ENCODE measurements around the gene PMEPA1.

The PMEPA1 gene

DNA sequence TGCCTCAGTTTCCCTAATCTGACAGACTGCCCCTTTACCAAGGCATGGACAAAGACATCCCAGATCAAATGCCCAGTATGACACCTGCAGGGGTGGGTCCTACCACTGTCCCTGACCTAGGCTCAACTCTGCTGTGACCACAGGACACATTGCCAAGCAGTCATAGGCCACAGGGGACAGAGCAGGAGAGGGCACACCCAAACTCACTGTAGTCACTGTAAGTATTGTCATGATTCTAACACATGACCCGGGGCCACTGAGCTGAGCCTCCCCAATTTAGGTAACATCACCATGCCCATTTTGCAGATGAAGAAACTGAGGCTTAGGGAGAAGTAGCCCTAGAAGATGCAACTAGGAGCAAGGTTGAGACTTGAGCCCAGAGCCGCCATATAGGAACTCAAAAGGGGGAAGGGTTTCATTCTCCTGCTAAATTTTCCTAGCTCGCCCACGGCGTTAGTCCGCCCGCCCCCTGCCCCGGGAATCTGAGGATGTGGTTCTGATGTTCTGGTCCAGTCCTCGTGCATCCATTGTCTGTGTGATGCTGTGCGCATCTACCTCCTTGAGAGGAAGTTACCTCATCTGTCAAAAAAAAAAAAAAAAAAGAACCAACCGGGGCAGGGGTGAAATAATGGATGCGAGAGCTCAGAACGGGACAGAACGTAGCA, 44.8 kb downstream of the PMEPA1 start:
- in situ Hi-C loops (cut with MboI; ENCODE audit: low sequenced_read_pairs): no loop called here

DNA sequence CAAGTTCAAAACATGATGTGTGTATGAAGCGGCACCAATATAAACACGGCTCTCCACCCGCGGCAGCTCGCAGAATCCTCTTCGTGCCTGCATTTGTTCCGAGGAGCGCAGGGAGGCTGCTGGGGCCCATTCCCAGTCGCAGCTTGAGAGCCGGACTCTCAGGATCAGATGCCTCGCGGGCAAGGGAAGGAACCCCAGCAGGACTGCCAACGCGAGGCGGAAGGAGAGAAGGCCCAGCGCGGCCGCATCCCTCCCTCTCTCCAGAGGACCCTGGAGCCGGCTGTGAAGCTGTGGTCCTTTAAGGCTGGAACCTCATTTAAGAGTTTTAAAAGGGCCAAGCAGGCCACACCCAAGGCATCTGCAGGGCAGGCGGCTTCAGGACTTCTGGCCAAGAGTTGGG, 45.3 kb downstream of the PMEPA1 start:
- in situ Hi-C loops (cut with MboI; ENCODE audit: low sequenced_read_pairs): no loop called here

DNA sequence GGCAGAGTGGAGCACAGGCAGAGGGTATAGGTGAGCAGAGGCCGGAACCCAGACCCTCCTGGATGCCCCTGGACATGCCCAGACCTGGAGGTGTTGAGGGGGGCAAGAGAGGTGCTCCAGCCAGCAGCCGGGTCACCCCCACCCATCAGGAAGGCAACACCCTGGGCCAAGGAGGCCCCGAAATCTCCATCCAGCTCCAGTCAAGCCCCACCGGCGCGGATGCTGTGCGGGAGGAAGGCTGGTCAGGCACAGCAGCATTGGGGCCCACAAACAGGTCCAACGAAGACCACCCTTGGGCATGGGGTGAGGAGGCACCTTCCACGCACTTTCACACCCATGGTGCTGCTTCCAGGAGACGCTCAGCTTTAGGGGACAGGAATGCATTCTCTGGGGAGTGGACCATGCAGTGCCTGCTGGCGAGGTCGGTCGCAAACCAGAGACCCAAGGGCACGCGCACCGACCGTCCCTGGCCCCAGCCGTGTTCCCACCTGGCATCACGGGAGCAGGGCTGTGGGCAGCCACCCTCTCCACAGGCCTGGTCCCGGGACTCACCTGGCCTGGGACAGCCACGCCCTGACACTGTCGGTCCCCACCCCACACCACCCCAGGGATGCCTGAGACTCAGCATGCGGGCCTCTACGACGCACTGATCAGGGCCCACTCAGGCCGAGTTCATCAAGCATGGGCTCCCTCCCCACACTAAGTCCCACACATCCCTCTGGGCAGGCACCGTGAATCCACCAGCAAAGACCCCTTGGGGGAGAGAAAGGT, 45.9 kb downstream of the PMEPA1 start:
- in situ Hi-C loops (cut with MboI; ENCODE audit: low sequenced_read_pairs): no loop called here

DNA sequence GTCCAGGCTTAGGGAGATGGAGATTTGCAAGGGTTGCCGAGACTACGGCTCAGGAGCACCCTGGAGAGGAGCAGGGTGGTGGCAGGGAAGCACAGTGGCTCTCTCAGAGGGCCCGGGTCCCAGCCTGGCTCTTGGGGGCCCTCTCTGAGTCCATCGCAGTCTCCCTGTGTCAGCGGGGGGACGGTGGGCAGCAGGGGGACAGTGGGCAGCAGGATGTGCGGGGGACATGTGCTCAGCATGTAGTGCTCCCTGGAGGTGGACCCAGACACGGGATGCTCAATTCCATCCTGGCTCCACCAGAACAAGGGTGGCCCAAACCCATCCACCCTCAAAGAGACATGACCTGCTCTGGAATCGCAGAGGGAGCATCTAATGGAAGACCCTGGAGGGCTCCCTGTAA, 46.6 kb downstream of the PMEPA1 start:
- in situ Hi-C loops (cut with MboI; ENCODE audit: low sequenced_read_pairs): no loop called here

DNA sequence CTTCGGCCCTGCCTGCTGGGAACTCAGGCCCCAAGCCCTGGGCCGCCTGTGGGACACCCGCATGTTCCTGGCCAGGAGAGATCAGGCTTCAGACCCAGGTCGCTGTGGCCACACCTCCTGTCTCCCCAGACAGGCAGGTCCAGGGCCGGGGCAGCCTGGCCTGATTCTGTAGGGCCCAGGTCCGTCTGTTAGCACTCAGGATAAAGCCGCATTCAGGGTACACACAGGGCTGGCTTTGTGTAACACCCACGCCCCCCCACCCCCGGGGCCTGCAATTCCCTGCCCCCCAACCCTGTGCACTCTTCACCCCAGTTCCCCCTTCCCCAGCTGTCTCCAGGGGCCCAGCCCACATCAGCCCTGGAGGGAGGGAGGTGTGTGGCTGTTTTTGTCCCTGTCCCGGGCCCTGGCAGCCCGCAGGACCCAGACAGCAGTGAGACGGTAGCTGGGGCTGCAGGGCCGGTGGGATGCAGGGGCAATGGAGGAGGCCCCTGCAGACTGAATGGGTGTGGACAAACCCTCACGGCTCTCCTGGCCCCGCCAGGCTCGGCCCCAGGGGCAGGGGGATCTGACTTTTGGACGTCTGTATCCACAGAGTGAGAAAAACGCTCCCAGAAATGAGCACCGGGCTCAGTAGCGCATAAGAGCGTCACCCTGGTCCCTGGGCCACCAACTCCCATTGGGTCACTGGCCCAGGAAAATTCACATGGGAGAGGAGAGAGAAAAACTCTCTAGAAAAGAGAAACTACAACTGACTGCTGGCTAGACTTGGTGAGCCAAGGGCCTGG, 47.2 kb downstream of the PMEPA1 start:
- in situ Hi-C loops (cut with MboI; ENCODE audit: low sequenced_read_pairs): no loop called here

DNA sequence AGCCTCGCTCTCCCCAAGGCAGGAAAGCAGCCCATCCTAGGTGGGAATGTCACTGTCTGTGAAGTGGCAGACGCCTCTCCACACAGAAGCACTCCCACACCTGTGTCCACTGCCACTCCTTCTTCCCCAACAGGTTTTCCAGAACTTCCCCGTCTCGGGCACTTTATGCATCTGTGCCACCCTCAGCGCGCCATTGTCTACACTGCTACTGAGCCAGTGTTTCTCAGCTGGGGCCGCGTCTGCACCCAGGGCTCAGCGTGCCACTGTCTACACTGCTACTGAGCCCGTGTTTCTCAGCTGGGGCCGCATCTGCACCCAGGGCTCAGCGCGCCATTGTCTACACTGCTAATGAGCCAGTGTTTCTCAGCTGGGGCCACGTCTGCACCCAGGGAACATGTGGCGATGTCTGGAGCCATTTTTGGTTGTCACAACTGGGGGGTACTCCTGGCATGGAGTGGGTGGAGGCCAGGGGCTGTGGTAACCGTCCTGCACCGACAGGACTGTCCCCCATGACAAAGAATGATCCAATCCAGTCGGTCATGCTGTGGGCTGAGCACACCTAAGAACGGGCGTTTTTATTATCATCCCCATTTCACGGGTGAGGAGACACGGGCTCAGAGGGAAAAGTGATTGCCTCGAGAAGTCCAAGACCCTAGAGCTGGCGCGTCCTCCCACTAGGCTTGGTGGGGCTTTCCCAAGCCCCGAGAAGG, 47.9 kb downstream of the PMEPA1 start:
- in situ Hi-C loops (cut with MboI; ENCODE audit: low sequenced_read_pairs): no loop called here

DNA sequence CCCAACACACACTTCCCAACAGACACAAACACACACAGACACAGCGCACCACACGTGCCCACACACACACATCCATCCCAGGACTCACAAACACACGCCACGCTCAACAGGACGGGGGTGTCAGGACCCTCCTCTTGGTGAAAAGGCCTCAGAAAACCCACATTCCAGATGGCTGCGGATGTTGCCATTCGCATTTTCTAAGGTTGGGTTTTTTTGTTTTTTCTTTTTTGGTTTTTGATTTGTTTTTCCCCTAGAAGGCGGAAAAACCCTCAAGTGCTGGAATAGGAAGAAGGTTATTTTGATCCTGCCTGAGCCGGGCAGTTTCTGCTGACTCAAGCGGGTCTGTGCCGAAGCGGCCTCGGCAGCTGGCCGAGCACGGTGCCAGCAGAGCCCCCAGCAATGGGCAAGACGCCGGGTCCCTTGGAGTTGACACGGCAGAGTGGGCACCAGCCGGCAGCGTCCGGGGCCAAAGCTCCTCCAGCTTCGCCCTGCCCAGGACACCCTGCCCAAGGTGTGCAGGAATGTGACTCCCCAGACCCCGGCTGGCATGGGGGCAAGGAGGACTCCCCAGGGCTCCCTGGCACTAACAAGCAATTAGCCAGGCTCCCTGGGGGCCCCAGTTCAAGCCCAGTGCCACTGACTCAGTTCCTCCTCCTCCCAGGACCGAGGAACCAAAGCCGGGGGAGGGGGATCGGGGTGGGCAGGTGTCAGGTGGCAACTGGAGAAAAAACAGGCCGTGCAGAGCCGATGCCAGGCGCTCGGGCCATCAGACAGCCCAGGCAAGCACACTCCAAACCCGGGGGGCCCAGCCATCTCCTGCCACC, 48.7 kb downstream of the PMEPA1 start:
- in situ Hi-C loops (cut with MboI; ENCODE audit: low sequenced_read_pairs): no loop called here

DNA sequence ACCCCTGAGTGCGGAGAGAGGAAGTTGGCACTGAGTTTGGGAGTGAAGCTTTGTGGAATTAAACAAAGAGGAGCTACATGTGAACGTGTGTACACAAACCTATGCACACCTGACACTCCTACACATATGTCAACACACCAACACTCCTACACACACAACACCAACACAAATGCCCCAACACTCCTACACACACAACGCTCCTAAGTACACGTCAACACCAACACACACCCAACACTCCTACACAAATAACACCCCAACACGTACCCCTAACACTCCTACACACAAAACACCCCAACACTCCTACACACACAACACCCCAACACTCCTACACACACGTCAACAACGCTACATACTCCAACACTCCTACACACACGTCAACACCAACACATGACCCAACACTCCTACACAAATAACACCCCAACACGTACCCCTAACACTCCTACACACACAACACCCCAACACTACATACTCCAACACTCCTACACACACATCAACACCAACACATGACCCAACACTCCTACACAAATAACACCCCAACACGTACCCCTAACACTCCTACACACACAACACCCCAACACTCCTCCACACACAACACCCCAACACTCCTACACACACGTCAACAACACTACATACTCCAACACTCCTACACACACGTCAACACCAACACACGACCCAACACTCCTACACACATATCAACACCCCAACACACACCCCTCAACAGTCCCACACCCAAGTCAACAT, 49.5 kb downstream of the PMEPA1 start:
- in situ Hi-C loops (cut with MboI; ENCODE audit: low sequenced_read_pairs): no loop called here

DNA sequence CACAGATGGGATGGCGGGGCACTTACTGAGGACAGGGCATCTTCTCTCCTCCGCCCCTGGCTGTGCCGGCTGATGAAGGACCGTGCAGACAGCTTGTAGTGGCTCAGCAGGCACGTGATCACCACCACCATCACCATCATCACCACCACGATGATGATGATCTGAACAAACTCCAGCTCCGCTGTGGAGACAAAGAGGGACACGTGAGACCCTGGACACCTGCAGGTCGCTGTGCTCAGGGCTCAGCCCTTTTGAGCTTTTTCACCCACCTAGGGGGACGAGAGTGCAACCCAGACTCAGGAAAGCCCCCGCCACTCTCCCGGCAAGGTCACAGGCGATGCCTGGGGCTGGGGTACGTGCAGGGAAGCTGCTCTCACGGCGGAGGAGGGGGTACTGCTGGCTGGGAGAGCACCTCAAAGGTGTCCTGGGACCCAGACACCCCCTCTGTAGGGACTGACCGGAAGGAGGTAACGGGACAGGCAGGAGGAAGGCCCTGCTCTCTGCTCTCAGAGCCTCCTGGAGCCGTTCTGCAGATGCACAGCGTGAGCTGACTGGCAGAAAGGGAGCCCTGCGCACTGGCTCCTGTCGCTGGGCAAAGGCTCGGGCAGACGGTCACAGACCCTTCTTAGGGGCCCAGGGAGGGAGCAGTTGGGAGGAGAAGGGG, 50.2 kb downstream of the PMEPA1 start:
- in situ Hi-C loops (cut with MboI; ENCODE audit: low sequenced_read_pairs): no loop called here

DNA sequence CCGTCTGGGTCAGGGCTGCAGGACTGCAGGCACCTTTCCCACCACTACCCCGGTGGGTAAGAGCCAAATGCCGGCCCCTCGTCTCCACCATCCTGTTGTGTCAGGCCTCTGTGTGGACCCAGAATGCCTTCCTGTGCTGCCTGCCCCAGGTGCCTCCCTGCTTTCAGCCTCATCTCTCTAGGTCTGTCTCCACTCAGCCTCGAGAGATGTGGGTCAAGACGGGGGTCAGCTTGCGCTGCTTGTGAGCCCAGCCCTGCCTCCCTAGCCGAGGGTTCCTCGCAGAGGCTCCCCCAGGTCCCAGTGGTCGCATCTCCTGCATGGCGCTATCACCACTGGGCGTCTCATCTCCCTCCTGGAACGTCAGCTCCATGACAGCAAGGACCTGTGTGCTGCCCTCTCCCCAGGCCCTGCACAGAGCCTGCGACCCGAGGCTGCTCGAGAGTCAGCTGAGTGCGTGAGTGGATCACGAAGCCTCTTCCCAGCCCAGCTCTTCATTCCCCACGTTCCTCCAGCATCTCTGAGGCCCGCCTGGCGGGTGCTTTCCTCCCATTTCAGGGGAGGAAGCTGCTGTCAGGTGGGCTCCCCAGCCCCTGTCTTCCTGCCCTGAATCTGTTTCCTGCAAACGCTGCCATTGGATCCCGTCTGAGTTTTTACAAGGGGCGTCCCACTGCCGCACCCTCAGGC, 50.8 kb downstream of the PMEPA1 start:
- in situ Hi-C loops (cut with MboI; ENCODE audit: low sequenced_read_pairs): no loop called here

DNA sequence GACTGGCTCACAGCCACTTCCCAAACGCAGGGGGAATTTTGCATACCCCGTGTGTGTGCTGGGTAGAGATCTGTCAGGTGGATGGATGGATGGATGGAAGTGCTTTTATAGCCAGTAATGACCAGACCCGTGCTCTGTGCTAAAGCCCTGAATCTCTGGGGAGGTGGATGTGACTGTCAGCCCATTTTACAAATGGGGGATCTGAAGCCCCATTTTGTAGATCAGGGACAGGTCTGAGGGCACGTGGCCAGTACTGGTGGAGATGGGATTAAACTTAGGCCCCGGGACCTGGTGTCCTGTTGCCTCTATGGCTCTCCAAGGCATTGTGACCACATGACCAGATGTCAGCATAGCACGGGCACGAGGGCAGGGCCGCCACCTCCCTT, 51.4 kb downstream of the PMEPA1 start:
- in situ Hi-C loops (cut with MboI; ENCODE audit: low sequenced_read_pairs): no loop called here

DNA sequence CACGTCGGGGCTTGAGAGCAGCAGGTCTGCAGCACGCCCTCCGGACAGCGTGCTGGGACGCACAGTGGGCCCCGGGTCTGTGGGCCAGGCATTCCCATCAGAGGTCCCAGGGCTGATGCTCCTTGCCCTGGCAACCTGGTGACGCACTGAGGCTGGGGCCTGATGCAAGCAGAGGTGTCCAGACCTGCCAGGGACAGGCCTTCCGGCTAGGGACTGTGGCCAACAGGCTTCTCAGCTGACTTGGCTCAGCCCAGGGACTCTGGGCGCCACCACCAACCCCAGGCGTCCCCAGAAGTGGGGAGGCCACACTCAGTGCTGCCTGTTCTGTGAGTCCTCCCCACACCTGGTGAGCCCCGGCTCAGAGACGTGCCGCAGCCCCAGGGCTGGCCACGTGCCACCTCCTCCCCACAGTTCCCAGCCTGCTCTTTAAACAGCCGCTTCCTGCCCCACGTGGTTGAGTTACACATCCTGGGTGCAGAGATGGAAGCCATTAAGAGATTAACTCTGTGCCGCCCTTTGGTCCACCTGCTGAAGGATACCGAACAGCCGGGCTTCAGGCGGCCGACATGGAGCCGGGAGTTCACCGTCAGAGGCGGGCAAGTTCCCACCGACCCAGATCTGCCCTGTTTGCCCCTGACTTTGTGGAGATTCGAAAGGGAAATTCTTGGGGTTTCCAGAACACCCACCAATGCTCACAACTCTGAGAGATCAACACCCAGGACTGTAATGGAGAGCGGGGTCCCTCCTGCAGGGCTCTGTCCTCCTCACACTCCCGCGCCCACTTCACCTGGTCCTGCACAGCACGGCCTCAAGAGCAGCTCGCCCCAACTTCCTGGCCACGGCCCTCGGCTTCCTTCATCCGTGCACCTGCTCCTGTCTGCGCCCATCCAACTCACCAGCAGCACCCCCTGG, 52.0 kb downstream of the PMEPA1 start:
- in situ Hi-C loops (cut with MboI; ENCODE audit: low sequenced_read_pairs): no loop called here

DNA sequence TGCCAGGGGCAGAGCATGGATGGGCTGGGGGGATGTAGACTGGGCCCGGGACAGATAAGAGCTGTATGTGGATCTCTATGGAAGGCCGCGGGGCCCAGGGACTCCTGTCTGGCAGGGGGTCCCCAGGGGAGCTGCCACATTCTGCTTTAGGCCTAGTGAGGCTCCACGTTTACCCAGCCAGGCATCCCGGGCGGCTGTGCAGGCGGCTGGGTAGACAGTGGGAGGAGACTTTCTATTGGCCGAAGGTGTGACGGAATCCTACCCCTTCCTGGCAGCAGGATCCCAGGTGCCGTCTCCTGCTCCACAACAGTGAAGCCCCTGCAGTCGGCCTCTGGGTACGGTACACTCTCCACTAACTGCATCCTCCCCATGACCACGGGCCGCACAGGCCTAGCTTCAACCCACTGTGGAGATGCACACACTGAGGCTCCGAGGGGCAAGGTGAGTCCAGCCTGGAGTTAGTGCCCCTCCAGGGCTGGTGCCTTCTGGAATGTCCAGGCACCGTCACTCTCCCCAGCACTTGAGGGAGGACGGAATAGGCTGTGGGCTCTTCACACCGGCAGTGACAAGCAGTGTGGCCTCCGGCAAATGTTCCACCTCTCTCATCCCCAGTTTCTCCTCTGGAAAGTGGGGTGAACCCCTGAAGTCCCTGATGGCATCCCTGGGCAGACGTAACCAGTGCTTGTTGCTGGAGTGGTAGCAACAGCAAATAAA, 52.8 kb downstream of the PMEPA1 start:
- in situ Hi-C loops (cut with MboI; ENCODE audit: low sequenced_read_pairs): no loop called here

DNA sequence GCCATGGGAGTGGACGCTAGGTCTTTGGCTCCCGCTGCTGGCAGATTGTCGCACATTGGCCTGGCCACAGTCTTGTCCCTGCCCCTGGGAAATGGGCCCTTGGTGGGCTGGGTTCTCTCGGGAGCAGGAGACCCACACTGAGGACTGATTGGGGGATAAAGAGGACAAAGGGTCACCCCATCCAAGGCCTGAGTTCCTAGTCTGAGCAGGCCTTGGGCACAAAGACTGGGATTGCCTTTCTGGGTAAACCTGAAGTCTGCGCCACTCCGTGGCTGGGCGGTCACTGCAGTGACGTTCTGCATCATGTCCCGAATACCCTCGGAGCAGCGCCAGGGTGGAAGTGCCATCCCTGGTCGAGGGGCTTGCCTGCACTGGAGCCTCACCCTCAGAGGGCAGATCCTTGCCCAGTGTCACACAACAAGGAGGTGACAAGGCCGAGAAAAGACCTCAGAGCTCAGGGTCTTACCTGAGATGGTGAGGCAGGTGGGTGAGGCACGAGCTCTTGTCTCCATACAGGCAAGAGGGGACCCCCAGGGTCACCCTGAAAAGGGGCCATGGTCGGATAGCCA, 53.5 kb downstream of the PMEPA1 start:
- in situ Hi-C loops (cut with MboI; ENCODE audit: low sequenced_read_pairs): no loop called here

DNA sequence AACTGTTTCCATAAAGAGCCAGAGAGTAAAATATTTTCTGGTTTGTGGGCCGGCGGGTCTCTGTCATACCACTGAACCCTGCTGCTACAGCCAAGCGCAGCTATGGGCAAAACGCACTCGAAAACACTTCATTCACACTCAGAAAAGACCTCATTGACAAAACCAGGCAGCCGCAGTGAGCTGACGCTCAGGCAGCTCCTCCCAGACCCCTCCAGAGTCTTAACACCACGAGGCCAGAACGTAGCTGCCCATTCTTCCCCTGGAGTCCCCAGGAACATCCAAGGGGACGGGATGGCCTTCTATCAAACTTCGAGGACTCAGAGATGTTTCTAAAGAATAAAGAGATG, 54.0 kb downstream of the PMEPA1 start:
- in situ Hi-C loops (cut with MboI; ENCODE audit: low sequenced_read_pairs): no loop called here

DNA sequence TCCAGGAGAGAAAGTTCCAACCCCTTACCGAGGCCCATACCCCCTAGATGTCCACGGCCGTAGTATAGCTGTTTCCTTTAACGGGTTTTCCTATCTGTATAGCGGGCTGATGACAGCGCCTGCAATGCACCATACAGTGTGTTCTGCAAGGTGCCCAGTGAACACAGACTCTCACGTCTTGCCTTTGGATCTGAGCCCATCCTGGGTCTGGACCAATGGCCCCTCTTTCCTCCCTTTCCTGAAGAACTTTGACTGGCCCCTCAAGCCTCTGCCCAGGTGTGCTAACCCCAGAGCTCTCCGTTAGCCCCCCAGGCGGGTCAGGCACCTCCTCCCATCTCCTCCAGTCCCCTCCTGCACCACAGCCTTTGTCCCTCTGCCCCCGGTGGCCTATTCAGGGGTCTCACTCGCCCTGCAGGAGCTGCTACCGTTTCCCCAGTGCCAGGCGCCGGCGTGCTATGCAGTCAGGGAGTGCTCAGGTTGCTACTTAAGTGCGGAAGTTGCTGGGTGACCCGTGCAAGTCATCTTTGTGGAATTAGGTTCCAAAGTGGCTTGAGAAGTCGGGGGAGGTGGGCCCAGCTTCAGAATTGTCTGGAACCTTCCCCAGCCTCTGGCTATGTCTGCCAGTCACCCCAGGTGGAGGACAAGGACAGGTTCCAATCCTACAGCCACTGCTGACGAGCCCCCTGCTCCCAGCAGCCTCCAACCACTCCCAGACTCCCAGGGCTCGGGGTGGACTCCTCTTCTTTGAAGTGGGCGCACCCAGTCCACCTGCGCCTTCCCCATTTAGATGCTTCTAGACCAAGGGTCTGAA, 54.6 kb downstream of the PMEPA1 start:
- in situ Hi-C loops (cut with MboI; ENCODE audit: low sequenced_read_pairs): no loop called here
